GM21381 (cell line): ENCODE measurements around the gene STX18.
"Not testable (repeated sequence)": the region's sequence is repeated elsewhere in the genome, so short reads cannot be mapped to it uniquely, and the experiment has no call there.

Experiments
- ATAC-seq: cut with Tn5 transposase; IDR thresholded peaks from one replicate; pipeline ENCODE4 v1.9.1; 2021; ENCODE audit warnings: mild to moderate bottlenecking, moderate library complexity; ENCODE audit not compliant: unreplicated experiment

Gene STX18

GRCh38 chr4:4480685-4481398 is 61.0 kb downstream of the STX18 start:
- ATAC-seq = no peak

GRCh38 chr4:4480205-4480604 is 61.6 kb downstream of the STX18 start:
- no peak for ATAC-seq

DNA sequence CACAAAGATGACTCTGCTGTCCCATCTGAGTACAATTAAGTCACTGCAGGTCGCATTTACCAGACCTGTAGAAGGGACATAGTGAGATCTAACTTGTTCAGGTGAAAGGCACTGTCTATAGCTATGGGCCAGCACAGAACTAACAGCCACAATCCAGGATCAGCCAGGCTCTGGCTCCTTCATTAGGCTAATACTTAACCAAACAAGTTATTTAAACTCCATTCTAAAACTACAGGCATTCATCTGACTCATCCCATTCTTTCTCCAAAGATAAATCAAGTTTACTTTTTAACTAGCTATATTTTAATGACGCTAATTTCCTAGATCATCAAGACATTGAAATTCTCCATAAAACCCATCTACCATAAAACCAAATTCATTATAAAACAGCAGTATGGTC is 62.5 kb downstream of the STX18 start:
- no peak for ATAC-seq

DNA sequence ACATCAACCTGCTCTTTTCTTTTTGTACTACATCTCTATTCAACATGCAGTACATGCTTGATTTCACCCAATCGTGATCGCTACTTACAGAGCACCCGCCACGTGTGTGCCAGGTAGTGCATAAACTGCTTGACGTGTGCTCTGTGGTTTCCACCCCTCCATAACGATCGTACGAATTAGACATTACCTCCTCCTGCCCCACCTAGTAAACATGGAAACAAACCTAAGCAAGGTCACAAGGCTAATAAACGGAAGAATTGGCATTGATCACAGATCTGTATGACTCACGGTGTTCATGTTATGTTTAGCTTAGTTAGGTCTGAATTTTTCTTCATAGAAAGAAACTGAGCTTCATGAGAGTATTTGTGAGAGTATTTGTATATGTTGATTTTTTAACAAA is 64.1 kb downstream of the STX18 start:
- no peak for ATAC-seq

GRCh38 chr4:4477391-4477790 is 64.5 kb downstream of the STX18 start:
- ATAC-seq = no peak

DNA sequence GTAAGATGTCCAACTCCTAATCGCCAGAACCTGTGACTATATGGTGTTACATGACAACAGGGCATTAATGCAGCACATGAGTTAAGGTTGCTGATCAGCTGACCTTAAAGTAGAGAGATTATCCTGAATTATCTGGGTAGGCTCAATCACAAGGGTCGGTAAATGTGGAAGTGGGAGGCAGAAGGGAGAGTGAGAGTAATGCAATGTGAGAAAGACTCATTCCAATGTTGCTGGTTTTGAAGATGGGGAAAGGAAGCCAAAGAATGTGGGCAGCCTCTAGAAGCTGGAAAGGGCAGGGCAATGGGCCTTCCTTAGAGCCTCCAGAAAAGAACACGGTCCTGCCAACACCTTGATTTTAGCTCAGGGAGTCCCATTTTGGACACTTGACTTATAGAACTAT is 67.4 kb downstream of the STX18 start:
- no peak for ATAC-seq

DNA sequence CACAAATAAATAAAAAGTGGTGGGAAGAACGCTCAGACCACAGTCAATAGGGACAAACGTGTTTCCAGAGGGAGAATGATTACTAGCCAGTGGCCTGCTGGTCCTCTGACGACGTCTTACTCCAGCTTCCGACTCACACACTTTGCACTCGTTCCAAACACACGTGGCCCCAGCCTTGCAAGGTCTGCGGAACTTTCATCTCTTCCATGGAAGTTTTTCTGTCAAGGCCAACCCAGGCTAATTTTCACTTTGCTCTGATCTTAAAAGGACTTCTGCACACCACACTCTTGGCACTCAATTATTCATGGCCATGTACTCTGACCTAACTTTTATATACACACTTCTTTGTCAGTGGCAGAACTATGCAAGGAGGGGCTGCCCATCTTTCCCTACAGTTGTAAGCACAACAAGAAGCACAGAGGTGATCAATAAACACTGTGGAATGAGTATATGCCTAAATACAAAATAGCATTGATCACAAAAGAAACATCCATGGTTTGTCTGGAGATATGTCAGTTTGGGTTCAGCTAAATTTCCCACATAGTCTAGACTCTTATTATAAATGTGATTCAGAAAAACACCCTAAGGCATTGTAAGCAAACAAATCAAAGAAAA is 69.4 kb downstream of the STX18 start:
- ATAC-seq = no peak

- ATAC-seq = no peak
These were observed 70.7 kb downstream of the STX18 start for GRCh38 chr4:4471195-4471594.

DNA sequence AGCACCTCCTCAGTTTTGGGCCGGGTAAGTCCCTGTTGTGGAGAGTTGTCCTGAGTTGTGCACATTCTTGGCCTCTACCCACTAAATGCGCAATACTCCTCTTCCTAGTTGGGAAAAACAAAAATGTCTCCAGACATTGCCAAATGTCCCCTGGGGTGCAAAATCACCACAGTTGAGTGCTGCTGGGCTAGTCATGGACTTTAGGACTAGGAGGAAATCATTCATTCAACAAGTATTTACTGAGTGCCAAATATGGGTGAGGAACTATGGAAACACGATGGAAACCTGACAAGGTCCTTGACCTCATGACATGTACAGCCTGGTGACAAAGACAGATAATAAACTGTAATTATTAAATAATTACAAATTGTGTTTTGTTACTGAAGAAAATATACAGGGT is 71.6 kb downstream of the STX18 start:
- no peak for ATAC-seq

- not testable (repeated sequence) for ATAC-seq
These were observed 76.6 kb downstream of the STX18 start for GRCh38 chr4:4465238-4465637.

- ATAC-seq = no peak
These were observed 78.9 kb downstream of the STX18 start for GRCh38 chr4:4462970-4463369.

GRCh38 chr4:4461850-4462249 is 80.0 kb downstream of the STX18 start:
- no peak for ATAC-seq

- no peak for ATAC-seq
These were observed 80.7 kb downstream of the STX18 start for GRCh38 chr4:4461178-4461577.

GRCh38 chr4:4460759-4461158 is 81.1 kb downstream of the STX18 start:
- ATAC-seq = no peak

- no peak for ATAC-seq
These were observed 82.7 kb downstream of the STX18 start for GRCh38 chr4:4459181-4459580.

DNA sequence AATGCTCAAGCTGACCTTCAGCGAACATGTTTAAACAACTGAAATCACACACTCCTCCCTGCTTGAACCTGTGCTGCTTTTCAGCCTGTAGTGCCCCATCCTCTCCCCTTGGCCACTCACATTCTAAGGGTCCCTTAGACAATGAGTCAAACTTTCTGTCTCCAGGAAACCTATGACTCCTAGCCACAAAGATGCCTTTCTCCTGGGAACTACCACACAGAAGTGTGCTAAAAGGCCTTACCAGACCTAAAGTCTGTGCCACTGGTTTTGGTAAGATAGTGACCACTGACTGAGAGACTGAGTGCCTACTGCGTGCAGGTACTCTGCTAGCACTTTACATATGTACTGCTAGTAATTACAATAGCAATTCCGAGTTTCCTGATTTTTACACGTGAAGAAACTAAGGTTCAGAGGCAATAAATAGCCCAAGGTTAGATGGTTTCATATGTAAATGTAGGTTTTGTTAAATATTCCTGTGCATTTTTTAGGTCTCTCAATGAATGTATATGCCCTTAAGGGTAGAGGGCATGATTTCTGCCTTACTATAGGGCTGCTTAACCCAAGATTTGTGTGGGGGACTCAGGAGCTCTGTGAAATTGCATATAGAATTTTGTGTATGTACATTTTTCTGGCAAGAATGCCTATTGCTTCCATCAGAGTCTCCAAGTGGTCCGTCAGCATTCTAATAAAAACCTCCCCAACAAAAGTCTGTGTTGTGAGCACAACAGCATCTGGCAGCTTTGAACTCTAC is 83.9 kb downstream of the STX18 start:
- no peak for ATAC-seq

DNA sequence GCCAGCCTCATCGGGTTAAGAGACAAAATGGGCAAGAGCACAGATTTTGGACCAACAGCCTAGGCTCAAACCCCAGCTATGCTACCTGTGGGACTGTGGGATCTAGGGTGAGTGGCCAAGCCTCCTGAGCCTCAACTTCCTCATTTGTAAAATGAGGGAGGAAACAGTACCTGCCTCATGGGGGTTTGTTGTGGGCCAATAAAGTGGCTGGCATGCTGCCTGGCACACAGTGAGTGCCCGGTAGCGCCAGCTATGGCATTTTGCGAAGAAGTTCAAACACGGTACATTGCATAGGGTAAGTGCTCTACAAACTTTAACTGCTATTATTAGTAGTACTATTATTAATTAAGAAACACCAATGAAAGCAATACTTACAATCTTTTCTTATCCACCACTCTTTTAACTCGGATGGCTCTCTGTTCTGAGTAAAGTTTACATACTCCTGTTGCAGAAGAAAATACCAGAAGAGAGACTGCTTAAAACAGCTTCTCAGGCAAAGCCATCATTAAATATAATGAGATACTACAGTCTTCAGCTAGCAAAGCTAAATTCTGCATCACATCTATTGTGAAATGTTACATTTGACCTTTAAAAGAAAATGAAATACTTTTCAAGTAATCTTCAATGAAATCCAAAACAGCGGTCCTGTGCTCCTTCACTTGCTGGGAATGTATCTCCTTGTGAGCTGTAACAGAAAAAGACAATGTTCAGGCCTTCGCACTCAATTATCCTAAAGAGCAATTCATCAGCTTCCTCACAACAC is 84.9 kb downstream of the STX18 start:
- no peak for ATAC-seq

- ATAC-seq = no peak
These were observed 85.5 kb downstream of the STX18 start for GRCh38 chr4:4456351-4456750.

DNA sequence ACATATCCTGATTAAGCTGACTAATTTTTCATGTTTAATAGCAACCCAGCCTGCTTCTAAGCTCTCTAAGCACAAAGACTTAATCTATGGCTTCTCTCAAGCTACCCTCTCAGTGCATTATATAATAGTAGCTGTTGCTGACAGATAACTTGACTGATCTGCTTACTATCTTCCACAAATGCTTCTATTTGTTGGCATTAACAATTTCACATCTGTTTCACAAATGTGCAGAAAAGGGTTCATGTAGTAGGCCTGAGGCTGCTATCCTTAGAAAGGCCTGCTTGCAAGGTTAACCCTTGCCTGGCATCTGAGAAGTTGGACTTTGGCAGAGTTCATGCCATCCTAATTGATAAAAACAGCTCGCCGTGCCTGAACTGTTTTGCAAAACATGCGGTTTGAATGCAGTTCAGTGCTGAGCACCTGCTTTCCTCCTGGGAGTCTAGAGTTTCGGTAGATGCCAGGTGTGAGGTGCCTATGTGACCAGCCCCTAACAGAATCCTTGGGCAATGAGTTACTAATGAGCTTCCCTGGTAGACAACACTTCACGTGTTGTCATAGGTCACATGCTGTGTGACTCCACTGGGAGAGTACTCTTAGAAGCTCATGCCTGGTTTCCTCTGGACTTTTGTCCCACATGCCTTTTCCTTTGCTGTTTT is 86.5 kb downstream of the STX18 start:
- no peak for ATAC-seq

DNA sequence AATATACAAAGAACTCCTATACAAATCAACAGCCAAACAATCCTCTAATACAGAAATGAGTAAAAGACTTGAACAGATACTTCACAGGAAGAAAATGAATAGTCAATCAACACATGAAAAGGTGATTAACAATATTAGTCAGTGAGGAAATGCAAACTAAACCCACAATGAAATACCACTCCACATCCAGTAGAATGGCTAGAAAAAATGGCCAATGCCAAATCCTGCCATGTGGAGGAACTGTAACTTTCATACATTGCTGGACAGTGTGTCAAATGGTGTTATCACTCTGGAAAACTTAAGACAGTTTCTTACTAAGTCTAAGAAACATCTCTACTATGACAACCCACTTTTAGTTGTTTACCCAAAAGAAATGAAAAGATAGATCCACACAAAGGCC is 95.4 kb downstream of the STX18 start:
- no peak for ATAC-seq

DNA sequence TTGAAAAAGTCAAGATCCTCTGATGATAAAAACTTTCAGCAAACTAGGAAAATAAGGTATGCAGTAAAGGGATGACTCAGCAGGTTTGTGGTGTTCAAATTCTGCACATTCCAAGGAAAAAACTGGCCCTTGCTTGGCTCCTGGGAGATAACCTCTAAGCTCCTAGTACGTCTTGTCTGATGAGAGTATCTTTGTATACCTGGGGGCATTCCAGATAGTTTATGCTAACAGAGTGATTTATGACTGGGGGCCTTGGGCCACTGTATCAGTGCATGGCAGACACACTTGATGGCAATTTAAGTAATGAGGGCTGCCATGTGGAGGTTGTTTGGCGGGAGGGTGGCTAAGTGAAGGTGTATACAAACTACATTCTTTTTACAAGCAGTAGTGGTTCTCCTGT is 98.0 kb downstream of the STX18 start:
- ATAC-seq = no peak
